T47D (cell line): ENCODE results near the gene KDM4B.

ENCODE experiments used
- DNase-seq, 2 experiments: peaks; one replicate each; pipeline versions ENCODE4 v3.0.0 to v3.0.0-alpha.2; 2011 to 2012; ENCODE audit warnings: low read depth in 1 of 2, low spot score in 1 of 2
- JUND ChIP-seq: IDR thresholded peaks from 2 replicates; pipeline ENCODE4 v1.6.1; 2012; ENCODE audit warnings: low read depth
- in situ Hi-C: cut with HindIII; loops from 2 replicates; pipeline ENCODE4 v1.10.0; 2016; ENCODE audit warnings: low sequenced_read_pairs, low pct_unique_long_range_greater_than_20kb

KDM4B gene

DNA sequence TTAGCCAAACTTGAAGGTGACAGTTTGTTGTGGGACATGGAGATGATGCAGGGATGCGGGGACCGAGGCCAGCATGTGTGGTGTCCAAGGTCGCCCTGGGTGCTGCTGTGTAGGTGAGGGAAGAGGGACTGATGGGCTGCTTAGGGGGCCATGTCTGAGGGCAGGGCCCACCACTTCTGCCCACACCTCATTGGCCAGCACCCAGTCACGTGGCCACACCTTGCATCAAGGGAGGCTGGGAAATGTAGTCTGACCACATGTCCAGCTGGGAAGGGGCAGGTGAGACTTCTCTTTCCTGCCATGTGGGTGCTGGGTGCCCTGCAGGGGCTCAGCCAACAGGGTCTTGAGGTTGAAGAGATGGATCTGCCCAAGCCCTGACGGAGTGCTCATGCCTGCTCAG, 88.9 kb downstream of the KDM4B start:
- no peak for TF ChIP-seq JUND
- in situ Hi-C loops, result no loop called here
- peak in 1 of 2 experiments; percentile 56 for DNase-seq

DNA sequence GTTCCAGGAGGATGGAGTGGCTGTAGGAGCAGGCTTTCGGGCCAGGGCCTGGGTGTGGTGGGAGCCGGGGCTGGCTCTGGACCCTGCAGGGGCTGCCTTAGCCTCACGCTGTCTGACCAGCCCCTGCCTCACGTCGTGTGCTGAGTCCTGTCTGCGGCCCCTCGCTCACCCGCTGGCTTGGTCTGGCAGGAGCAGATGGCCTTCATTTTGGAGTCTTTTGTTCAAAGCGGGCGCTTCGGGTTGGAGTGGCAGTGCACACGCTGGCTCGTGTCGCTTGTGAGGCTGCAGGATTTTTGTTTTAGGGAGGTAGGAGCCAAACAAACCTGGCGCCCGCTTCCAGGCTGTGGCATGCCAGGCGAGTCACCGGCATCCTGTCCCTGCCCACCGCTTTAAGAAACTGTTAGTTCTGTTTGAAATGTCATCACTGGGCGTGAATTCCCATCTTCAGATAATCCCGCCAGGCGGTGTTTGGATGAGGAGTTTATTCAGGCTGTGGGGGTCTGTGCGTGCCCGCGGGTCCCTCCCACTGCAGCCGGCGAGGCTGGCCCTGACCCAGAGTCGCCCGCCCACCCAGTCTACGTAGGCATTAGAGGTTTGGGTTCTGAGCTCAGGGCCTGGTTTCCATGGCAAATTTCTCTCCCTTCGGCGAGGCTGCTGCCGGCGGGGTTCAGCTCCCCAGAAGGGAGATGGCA, 89.8 kb downstream of the KDM4B start:
- no peak for TF ChIP-seq JUND
- in situ Hi-C loops, result no loop called here
- no peak for DNase-seq

DNA sequence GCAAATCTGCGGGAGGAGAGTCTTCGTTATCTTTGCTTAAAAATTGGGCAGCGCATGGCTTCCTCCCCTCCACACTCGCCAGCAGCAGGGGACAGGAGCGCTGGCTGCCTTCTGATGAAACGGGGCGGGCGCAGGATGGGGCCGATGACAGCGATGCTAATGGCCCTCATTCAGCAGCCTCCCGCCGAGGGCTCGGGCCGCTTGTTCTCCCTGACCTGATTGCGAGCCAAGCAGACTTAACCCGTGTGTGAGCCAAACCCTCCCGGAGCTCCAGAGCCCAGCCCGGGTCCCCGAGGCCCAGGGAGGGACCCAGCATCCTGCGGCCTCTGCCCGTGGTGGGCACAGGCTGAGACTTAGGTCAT, 90.3 kb downstream of the KDM4B start:
- in situ Hi-C loops, result no loop called here
- DNase-seq, result no peak
- TF ChIP-seq JUND, result no peak

DNA sequence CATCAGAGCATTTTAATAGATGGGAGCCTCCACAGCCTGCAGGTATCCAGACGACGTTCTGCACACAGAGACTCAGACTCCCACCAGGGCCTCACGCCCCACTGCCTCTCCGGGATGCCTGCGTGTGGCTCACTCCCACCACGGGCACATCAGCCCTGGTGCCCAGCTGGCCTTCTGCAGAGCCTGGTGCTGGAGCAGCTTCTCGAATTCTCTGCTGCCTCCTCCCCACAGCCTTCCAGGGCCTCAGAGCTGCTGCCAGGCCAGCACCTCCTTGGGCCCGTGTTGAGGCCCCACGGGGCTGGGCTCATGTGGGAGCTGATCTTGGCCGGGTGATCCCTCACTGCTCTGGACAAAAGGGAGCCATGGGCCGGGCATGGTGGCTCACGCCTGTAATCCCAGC, 90.9 kb downstream of the KDM4B start:
- no peak for TF ChIP-seq JUND
- in situ Hi-C loops, result no loop called here
- no peak for DNase-seq

DNA sequence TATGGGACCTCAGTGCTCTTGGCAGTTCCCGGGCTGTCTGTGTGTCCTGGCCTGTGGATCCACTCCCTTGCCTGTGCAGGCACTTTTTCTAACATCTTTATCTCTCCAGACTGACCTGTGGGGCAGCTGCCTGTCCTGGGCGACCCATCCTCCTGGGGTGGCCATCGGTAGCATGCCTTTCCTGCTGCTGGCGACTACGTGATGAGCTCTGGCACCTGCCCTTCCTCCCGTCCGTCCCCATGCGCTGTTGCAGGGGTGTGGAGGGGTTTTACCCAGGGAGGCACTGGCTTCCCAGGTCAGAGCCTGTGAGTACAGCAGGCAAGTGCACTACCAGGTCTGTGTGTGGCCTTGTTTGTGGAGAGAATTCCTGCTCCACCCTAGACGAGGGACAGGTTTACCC, 93.3 kb downstream of the KDM4B start:
- in situ Hi-C loops, result no loop called here
- TF ChIP-seq JUND, result no peak
- DNase-seq, result no peak

DNA sequence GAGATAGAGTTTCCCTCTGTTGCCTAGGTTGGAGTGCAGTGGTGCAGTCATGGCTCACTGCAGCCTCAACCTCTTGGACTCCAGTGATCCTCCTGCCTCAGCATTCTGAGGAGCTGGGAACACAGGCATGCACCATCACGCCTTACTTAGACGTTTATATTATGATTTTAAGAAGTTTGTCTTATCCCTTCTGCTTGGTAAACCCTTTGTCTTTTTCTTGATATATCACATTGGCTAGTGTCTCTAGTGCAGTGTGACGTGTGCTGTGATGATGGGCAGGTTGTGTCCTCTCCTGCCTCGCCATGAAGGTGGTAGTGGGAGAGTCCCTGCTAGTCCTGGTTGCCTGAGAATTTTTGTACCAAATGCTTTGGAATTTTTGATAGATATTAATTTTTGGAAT, 93.9 kb downstream of the KDM4B start:
- in situ Hi-C loops, result no loop called here
- no peak for TF ChIP-seq JUND
- DNase-seq, result no peak

DNA sequence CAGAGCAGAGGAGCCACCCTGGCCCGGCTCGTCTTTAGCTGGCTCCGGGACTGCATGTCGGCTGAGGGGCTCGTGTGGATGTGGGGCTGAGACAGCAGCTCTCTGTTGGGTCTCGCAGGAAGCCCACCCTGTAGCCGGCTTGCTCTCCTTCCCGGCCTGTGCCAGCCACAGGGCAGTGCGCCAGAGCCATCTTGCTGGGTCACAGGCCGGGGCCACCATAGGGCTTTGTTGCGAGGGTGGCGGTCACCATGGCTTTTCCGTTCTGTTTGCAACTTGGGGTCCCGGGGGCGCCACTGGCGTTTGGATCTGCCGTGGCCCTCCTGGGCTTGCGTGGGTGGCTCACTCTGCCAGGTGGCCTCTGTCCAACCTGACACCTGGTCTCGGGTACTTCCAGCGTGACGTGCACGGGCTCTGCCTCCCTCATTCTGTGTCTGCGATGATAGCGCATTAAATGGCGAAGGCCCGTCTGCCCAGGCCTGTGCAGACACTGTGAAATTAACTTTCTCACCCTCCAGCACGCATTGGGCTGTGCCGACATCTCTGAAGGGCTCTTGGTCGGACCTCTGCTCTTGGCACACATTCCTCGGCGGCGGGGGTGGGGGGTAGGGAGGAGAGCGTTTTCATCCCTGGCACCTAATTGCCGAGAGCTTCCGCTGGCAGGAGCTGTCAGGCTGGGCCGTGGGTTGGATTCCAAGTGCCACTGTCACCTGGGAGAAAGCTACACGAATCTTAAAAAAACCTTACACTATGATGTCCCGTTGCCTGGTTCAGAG, 95.1 kb downstream of the KDM4B start:
- DNase-seq, result no peak
- in situ Hi-C loops, result no loop called here
- TF ChIP-seq JUND, result no peak

DNA sequence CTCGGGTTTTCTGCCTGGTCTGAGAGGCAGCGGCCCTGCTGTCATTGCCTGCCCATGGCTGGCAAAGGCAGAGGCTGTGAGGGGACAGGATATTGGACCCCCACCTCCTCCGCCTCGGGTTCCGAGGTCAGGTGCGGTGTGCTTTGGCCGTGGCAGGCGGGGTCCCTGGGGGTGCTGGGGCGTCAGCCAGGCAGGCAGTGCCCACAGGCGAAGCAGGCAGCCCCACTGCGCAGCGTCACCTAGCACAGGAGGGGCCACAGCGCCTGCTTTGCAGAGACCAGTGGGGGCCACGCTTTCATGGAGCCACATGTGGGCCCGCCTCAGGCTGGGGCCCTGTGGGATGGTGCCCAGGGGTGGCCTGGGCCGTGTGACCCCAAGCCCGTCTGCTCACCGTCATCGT, 96.0 kb downstream of the KDM4B start:
- in situ Hi-C loops, result no loop called here
- DNase-seq, result no peak
- no peak for TF ChIP-seq JUND

DNA sequence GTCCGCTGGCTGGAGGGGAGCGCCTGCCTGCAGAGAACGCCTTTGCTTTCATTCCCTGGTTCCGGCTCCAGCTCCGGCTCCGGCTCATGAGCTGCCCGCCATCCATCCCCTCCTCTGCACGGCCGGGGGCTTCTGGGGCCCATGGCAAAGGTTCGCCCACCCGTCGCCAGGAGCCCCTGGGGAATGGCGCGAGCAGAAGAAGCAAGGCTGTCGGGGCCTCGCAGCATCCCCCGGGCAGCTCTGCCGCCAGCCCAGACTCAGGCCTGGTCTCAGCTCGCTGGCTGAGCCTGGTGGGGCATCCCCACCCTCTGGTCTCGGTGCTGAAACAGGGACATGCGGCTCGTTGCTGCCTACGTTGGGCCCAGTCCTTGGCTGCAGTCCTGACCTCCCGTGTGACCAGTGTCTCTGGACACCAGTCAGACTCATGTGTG, 96.8 kb downstream of the KDM4B start:
- no peak for DNase-seq
- in situ Hi-C loops, result no loop called here
- TF ChIP-seq JUND, result no peak

DNA sequence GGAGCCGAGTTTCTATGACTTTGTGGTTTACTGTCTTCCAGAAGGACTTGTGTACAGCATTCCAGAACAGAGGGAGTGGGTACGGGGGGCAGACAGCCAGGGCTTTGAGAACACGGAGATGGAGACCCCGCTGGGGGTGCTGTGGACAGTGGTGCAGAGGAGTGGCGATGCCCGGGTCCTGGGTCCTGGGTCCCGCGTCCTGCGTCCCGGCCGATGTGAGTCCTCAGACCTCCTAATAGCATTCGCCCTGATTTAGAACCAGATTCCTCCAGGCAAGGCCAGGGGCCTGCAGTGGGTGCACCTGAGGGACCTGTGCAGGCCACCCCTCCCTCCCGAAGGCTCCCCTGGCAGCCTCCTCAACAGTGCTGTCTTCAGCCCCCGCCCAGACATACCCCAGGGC, 97.9 kb downstream of the KDM4B start:
- in situ Hi-C loops, result no loop called here
- TF ChIP-seq JUND, result no peak
- no peak for DNase-seq

DNA sequence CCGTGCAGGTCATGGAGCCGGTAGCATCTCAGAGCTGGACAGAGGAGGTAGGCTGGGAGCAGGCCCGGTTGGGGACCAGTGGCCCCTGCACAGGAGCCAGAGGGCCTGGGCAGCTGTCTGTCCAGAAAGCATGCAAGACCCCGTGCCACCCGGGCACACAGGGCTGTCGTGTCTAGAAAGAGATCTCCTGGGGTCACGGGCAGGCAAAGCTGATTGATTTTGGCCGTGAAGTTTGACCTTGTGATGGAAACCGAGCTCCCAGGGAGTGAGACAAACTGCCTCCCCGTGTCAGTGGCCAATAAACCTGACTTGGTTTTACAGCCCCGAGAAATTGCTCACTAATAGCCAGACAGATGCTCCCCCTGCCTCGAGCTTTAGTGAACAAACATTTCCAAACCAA, 98.8 kb downstream of the KDM4B start:
- in situ Hi-C loops, result no loop called here
- no peak for TF ChIP-seq JUND
- DNase-seq, result no peak

DNA sequence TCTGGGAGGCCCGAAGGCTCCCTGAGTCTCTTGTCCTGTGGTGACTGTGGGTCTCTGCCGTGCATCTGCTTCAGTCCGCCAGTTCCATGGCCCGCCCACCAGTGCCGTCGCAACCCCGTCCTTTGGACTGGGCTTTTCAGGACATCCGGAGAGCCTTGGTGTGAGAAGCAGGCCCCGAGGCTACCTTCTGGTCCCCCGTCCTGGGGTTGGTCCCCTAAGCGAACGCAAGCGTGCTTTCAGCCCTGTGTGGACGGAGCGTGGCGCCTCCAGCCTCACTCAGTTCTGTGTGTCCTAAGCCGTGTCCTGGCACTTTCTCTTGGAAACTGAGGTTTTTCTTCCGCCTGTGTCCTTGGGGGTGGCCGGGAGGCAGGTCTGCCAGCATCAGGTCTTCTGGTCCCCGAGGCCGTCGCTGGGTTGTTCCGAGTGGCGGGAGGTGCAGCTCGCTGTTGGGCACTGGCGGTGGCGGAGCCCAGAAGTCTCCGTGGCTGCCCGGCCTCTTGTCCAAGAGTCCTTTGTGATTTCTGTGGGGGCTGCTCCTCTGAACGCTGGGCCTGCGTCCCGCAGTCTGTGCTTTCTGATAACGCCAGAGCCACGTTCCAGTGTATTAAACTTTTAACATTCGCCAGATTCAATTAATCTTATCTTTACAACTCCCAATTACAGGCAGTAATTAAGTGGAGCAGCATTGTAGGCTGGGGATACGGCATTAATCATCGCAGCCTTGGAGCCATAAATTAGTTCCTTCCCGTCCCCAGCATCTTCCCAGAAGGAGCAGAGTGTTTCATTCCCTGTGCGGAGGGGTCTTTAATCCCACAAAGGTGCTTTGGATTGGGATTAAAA, 99.5 kb downstream of the KDM4B start:
- in situ Hi-C loops, result no loop called here
- TF ChIP-seq JUND, result no peak
- no peak for DNase-seq

DNA sequence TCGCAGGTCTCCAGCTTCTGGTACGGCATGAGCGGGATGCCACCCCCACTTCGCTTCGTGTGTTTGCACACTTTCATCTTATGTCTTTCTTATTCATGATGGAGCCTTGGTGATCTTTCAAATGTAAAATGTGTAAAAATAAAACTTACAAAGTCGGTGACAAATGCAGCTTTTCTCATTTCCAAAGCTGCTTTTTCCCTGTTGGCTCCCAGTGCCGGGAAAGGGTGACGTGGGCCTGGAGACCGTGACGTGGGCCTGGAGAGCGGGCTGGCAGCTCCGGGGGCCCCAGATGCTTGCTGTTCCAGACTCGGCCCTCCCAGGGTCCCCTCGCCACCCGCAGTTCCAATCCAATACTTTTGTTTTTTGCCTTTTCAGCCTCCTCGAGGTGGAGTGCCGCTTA, 101.4 kb downstream of the KDM4B start:
- TF ChIP-seq JUND, result no peak
- no peak for DNase-seq
- in situ Hi-C loops, result no loop called here

DNA sequence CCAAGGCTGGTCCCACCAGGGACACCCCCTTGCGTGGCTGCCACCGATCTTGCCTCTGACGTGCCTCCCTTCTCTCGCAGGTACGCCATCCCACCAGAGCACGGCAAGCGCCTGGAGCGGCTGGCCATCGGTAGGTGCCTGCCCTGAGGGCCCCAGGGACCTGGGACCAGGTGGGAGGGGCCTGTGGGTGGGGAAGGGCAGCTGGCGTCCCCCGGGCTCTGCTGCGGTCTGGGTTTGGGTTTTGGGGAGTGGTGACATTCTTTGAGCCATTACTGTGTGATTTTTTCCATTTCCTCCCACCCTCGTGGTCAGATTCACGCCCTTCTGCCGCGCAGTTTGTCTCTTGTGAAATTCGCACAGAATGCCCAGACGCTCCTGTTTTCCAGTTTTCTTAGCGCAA, 102.0 kb downstream of the KDM4B start:
- DNase-seq, result no peak
- no peak for TF ChIP-seq JUND
- in situ Hi-C loops, result no loop called here
